WTC11 (cell line): ENCODE results near the gene MAGI2.

Experiments
- ATF3 ChIP-seq: sonication (generic); formaldehyde crosslinking; conservative IDR thresholded peaks from 2 replicates; pipeline ENCODE4 v1.8.1; 2022; ENCODE audit warnings: mild to moderate bottlenecking, missing genetic modification reagents
- ZNF232 ChIP-seq: sonication (generic); formaldehyde crosslinking; IDR thresholded peaks from 2 replicates; pipeline ENCODE4 v1.8.0; 2022; ENCODE audit warnings: mild to moderate bottlenecking, missing genetic modification reagents

GRCh38 chr7:78496096-78496630 is 957.3 kb downstream of the MAGI2 start:
- no peak for TF ChIP-seq ATF3
- no peak for TF ChIP-seq ZNF232 (CRISPR knock-in tag)
